A549 (cell line): Measurements from ENCODE around the gene OPRL1. TPM values are rescaled to one million over a fixed set of nuclear protein-coding genes. Genes with fewer than 3 reads are reported as not detected.

Experiments
- ATAC-seq, 2 experiments: fragments of 200-7000 bp in 1 of 2; fragments of >200 bp in 1 of 2; cut with Nextera tagmentation in 1 of 2; cut with Tn5 transposase in 1 of 2; 3 replicates each; pipeline versions ENCODE4 v1.8.0 to v1.9.1; 2018 to 2020; ENCODE audit warnings: mild to moderate bottlenecking in 1 of 2, moderate library complexity in 1 of 2
- CTCF ChIA-PET: fragments of 300-600 bp; sonication (Branson Sonifier 250); formaldehyde crosslinking; extraction: SDS; loops from one replicate; lab custom pipeline; 2021; ENCODE audit warnings: antibody characterized with exemption, inconsistent platforms; lab: Yijun Ruan, JAX
- POLR2A ChIA-PET: fragments of 350-600 bp; formaldehyde crosslinking; extraction: SDS; loops from one replicate; lab custom pipeline; 2021; ENCODE audit warnings: antibody characterized with exemption, inconsistent platforms; lab: Yijun Ruan, JAX
- DNase-seq, 2 experiments: peaks; one replicate each; pipeline versions ENCODE4 v3.0.0 to v3.0.0-alpha.2; 2011 to 2016; ENCODE audit warnings: low read depth in 1 of 2, low spot score in 1 of 2
- FAIRE-seq: peaks from 2 replicates; lab custom pipeline; 2011; peaks lifted over from hg19 to GRCh38; lab: Jason Lieb, UNC
- H3K27ac ChIP-seq, 2 experiments: fragments of >200 bp; sonication (Bioruptor Twin); formaldehyde crosslinking; 3 replicates each; pipeline ENCODE4 v1.5.1; 2016 to 2017
- H3K4me1 ChIP-seq: fragments of >200 bp; sonication (Bioruptor Twin); formaldehyde crosslinking; 3 replicates; pipeline ENCODE4 v1.6.1; 2016
- H3K4me2 ChIP-seq: fragments of >200 bp; sonication (Bioruptor Twin); formaldehyde crosslinking; 3 replicates; pipeline ENCODE4 v1.6.1; 2016
- H3K4me3 ChIP-seq: fragments of >200 bp; sonication (Bioruptor Twin); formaldehyde crosslinking; 3 replicates; pipeline ENCODE4 v1.5.1; 2016
- H3K9me3 ChIP-seq: fragments of >200 bp; sonication (Bioruptor Twin); formaldehyde crosslinking; 3 replicates; pipeline ENCODE4 v1.6.1; 2016
- CEBPB ChIP-seq, 2 experiments: fragments of >200 bp in 1 of 2; sonication (Bioruptor Twin) in 1 of 2; formaldehyde crosslinking in 1 of 2; IDR thresholded peaks; 2 replicates each; pipeline ENCODE4 v1.6.1; 2012 to 2016
- CTCF ChIP-seq: fragments of >200 bp; sonication (Bioruptor Twin); formaldehyde crosslinking; IDR thresholded peaks from 3 replicates; pipeline ENCODE4 v1.5.1; 2016
- EHF ChIP-seq: fragments of 250-450 bp; sonication (Bioruptor Pico); IDR thresholded peaks from 2 replicates; pipeline ENCODE4 v1.5.0; 2020; ENCODE audit warnings: mild to moderate bottlenecking
- EHMT2 ChIP-seq: fragments of 200-600 bp; sonication (generic); IDR thresholded peaks from 2 replicates; pipeline ENCODE4 v1.6.1; 2016; ENCODE audit warnings: antibody characterized with exemption, low read depth, mild to moderate bottlenecking, moderate library complexity
- FOSB ChIP-seq: fragments of 250-450 bp; sonication (Bioruptor Pico); IDR thresholded peaks from 2 replicates; pipeline ENCODE4 v1.5.0; 2020; ENCODE audit warnings: mild to moderate bottlenecking, moderate library complexity
- FOXS1 ChIP-seq: fragments of 250-450 bp; sonication (Bioruptor Pico); IDR thresholded peaks from 2 replicates; pipeline ENCODE4 v1.5.0; 2020; ENCODE audit warnings: mild to moderate bottlenecking, moderate library complexity
- GATA3 ChIP-seq: IDR thresholded peaks from 2 replicates; pipeline ENCODE4 v1.6.1; 2012; ENCODE audit warnings: borderline replicate concordance
- HOXB13 ChIP-seq: fragments of 250-450 bp; sonication (Bioruptor Pico); IDR thresholded peaks from 2 replicates; pipeline ENCODE4 v1.5.0; 2020; ENCODE audit warnings: low read depth, mild to moderate bottlenecking, moderate library complexity
- KDM5A ChIP-seq: fragments of 200-600 bp; sonication (generic); IDR thresholded peaks from 2 replicates; pipeline ENCODE4 v1.6.1; 2016; ENCODE audit warnings: antibody characterized with exemption, mild to moderate bottlenecking
- MAFK ChIP-seq: fragments of 450-650 bp; IDR thresholded peaks from 2 replicates; pipeline ENCODE4 v1.6.1; 2014; ENCODE audit not compliant: partially characterized antibody
- NFE2L2 ChIP-seq: fragments of 150-350 bp; conservative IDR thresholded peaks from 2 replicates; pipeline ENCODE4 v1.6.1; 2014; ENCODE audit warnings: low read length
- PHF8 ChIP-seq: fragments of 200-600 bp; sonication (generic); IDR thresholded peaks from 2 replicates; pipeline ENCODE4 v1.6.1; 2016; ENCODE audit warnings: low read depth, mild to moderate bottlenecking, antibody characterized with exemption, moderate library complexity, borderline replicate concordance
- REST ChIP-seq: fragments of 200-600 bp; sonication (generic); IDR thresholded peaks from 2 replicates; pipeline ENCODE4 v1.6.1; 2016; ENCODE audit warnings: antibody characterized with exemption, mild to moderate bottlenecking, moderate library complexity
- RNF2 ChIP-seq: fragments of 200-600 bp; sonication (generic); IDR thresholded peaks from 2 replicates; pipeline ENCODE4 v1.6.1; 2016; ENCODE audit warnings: low read depth, mild to moderate bottlenecking, antibody characterized with exemption, moderate library complexity, borderline replicate concordance
- SMC3 ChIP-seq: fragments of >200 bp; sonication (Bioruptor Twin); formaldehyde crosslinking; IDR thresholded peaks from 3 replicates; pipeline ENCODE4 v1.6.1; 2018; ENCODE audit warnings: inconsistent platforms
- SREBF2 ChIP-seq: fragments of 450-650 bp; IDR thresholded peaks from 2 replicates; pipeline ENCODE4 v1.6.1; 2014; ENCODE audit warnings: mild to moderate bottlenecking, moderate library complexity
- TP53 ChIP-seq: fragments of 250-450 bp; sonication (Bioruptor Pico); IDR thresholded peaks from 2 replicates; pipeline ENCODE4 v1.5.0; 2021; ENCODE audit warnings: mild to moderate bottlenecking, moderate library complexity
- ZNF302 ChIP-seq: fragments of 250-450 bp; sonication (Bioruptor Pico); IDR thresholded peaks from 2 replicates; pipeline ENCODE4 v1.9.0; 2021; ENCODE audit warnings: inconsistent platforms, mild to moderate bottlenecking, moderate library complexity
- WGBS: methylation state at CpG from one replicate; pipeline ENCODE4 v1.1.6; 2017; ENCODE audit errors: missing lambda C conversion rate; 5-methylcytosine and 5-hydroxymethylcytosine counted together
- polyA plus RNA-seq, 4 experiments: library from polyadenylated mRNA; depleted of rRNA in 3 of 4; stranded (reverse); fragments of >200 nt; fragmentation: RNase III in 1 of 4; extraction: RNeasy Plus Mini Kit Qiagen cat#74134 plus additional on column Dnase treatment in 1 of 4; gene quantifications; 2 replicates in 3 of 4; 3 replicates in 1 of 4; pipeline ENCODE4 v1.2.3, GENCODE V29; 2011 to 2017

Gene OPRL1
- polyA plus RNA-seq, 2 of the 4 experiments (the other 2 are of a cell fraction) = 0.54 to 1.2 TPM

GRCh38 chr20:64079273-64080012 is 439 bp upstream of the OPRL1 start, which contains the start of gene RGS19 (continued):
- no peak for TF ChIP-seq CTCF
- TF ChIP-seq RNF2 = no peak
- no peak for TF ChIP-seq SREBF2
- no peak for TF ChIP-seq FOSB
- TF ChIP-seq FOXS1 (CRISPR knock-in tag) = no peak
- TF ChIP-seq EHF (CRISPR knock-in tag) = no peak
- TF ChIP-seq REST = no peak
- TF ChIP-seq TP53 (CRISPR knock-in tag) = no peak
- TF ChIP-seq NFE2L2 = no peak
- no peak for TF ChIP-seq MAFK
- TF ChIP-seq SMC3 = no peak
- TF ChIP-seq PHF8 = peak; percentile 66; the same call in 1 of the 2 replicates

- DNase-seq (no peak), FAIRE-seq (no peak), ATAC-seq (no peak)
- H3K4me2 ChIP-seq = peak overlapping the region; percentile 100; the same call in 2 of the 3 replicates
- H3K27ac ChIP-seq = no peak overlapping the region; a peak in 2 of 6 replicates
- ChIA-PET POLR2A (no interaction called here), CTCF (interaction anchor here (0.8 to 9.1 kb wide), 7 partner anchors 9 to 101 kb away, joined by 3 to 121 read pairs (median 5); partner anchors contain the start of gene PRPF6)
- no peak overlapping the region for H3K4me3 ChIP-seq
- no peaks in the 10 kb centered on the region for H3K9me3 ChIP-seq
- TF ChIP-seq ZNF302 (CRISPR knock-in tag) (no peak), NFE2L2 (no peak), HOXB13 (CRISPR knock-in tag) (no peak), KDM5A (no peak)
- 86% methylated on average over 10 of the region's 17 CpGs for WGBS
- peaks cover 27% of the 10 kb centered on the region for H3K4me1 ChIP-seq
These were observed 1.1 kb downstream of the OPRL1 start for GRCh38 chr20:64080813-64081623.

GRCh38 chr20:64081624-64081964 is 1.7 kb downstream of the OPRL1 start:
- POLR2A ChIA-PET = no interaction called here
- FAIRE-seq = no peak

More at GRCh38 chr20:64081624-64081964, 1.7 kb downstream of the OPRL1 start:
- ATAC-seq = no peak
- TF ChIP-seq REST = no peak
- TF ChIP-seq NFE2L2 = no peak
- TF ChIP-seq EHF (CRISPR knock-in tag) = no peak
- TF ChIP-seq GATA3 = no peak
- no peak for TF ChIP-seq EHMT2
- TF ChIP-seq CEBPB (IDR thresholded peaks at IDR 0.05) = no peak
- TF ChIP-seq, all 56 proteins: peak for 0
- Histone ChIP-seq H3K4me2 (no peak overlapping the region), H3K9me3 (no peaks in the 10 kb centered on the region), H3K27ac (no peak overlapping the region), H3K4me1 (peaks cover 27% of the 10 kb centered on the region), H3K4me3 (no peak overlapping the region)
- DNase-seq = no peak
- CTCF ChIA-PET = interaction anchor here (0.8 to 9.1 kb wide), 5 partner anchors 9 to 50 kb away, joined by 3 to 121 read pairs (median 26); no protein-coding TSS in a partner anchor
- WGBS = 90% methylated on average over 6 of the region's 6 CpGs
